Osteocyte (in vitro differentiated cells): Measurements from ENCODE around the gene XRN1. TPM values are rescaled to one million over a fixed set of nuclear protein-coding genes. Genes with fewer than 3 reads are reported as not detected.
"Not testable (repeated sequence)": the region's sequence is repeated elsewhere in the genome, so short reads cannot be mapped to it uniquely, and the experiment has no call there.

Source experiments
- DNase-seq: peaks from one replicate; pipeline ENCODE4 v3.0.0; 2021; ENCODE audit warnings: mixed read lengths; ENCODE audit not compliant: unreplicated experiment; ENCODE audit errors: extremely low spot score
- H3K27ac Mint-ChIP-seq: one replicate; pipeline ENCODE4 v1.8.0; 2021; ENCODE audit warnings: mild to moderate bottlenecking, mixed read lengths; ENCODE audit not compliant: unreplicated experiment
- H3K27me3 Mint-ChIP-seq: one replicate; pipeline ENCODE4 v1.8.0; 2021; ENCODE audit warnings: mixed read lengths; ENCODE audit not compliant: unreplicated experiment
- H3K36me3 Mint-ChIP-seq: one replicate; pipeline ENCODE4 v1.8.0; 2021; ENCODE audit warnings: mixed read lengths; ENCODE audit not compliant: unreplicated experiment
- H3K4me1 Mint-ChIP-seq: one replicate; pipeline ENCODE4 v1.8.0; 2021; ENCODE audit warnings: mixed read lengths; ENCODE audit not compliant: unreplicated experiment
- H3K4me3 Mint-ChIP-seq: one replicate; pipeline ENCODE4 v1.8.0; 2021; ENCODE audit warnings: mild to moderate bottlenecking, moderate library complexity, mixed read lengths; ENCODE audit not compliant: unreplicated experiment
- H3K9me3 Mint-ChIP-seq: one replicate; pipeline ENCODE4 v1.8.0; 2021; ENCODE audit warnings: mixed read lengths; ENCODE audit not compliant: unreplicated experiment
- CTCF ChIP-seq: fragments of 200-600 bp; sonication (generic); IDR thresholded peaks from 2 replicates; pipeline ENCODE4 v1.5.0; 2021; ENCODE audit warnings: antibody characterized with exemption, mild to moderate bottlenecking, moderate library complexity
- total RNA-seq: library from RNA; stranded (reverse); gene quantifications from 2 replicates; pipeline ENCODE4 v1.2.1, GENCODE V29; 2021

The XRN1 gene
- total RNA-seq, 1 donor from 2014 or later = 47.3 TPM

- Mint-ChIP-seq H3K9me3 (peaks cover 9% of the 10 kb centered on the region), H3K36me3 (peaks cover 54% of the 10 kb centered on the region), H3K27ac (no peak overlapping the region), H3K4me3 (no peak overlapping the region), H3K27me3 (no peaks in the 10 kb centered on the region), H3K4me1 (peaks cover 22% of the 10 kb centered on the region)
- TF ChIP-seq CTCF = no peak
- no peak for DNase-seq
Measured at GRCh38 chr3:142318331-142318730, 129.5 kb downstream of the XRN1 start.

GRCh38 chr3:142315978-142316388, 131.9 kb downstream of the XRN1 start:
- H3K27me3 Mint-ChIP-seq, H3K9me3 Mint-ChIP-seq, DNase-seq, H3K4me3 Mint-ChIP-seq, H3K27ac Mint-ChIP-seq: not testable (repeated sequence)
- H3K4me1 Mint-ChIP-seq = peaks cover 20% of the 10 kb centered on the region
- peaks cover 53% of the 10 kb centered on the region for H3K36me3 Mint-ChIP-seq

- H3K36me3 Mint-ChIP-seq = peaks cover 44% of the 10 kb centered on the region
- DNase-seq = no peak
Measured at GRCh38 chr3:142315083-142315482, 132.8 kb downstream of the XRN1 start.

GRCh38 chr3:142310439-142310838, 137.4 kb downstream of the XRN1 start:
- Mint-ChIP-seq H3K4me1 (peaks cover 4% of the 10 kb centered on the region), H3K36me3 (peaks cover 31% of the 10 kb centered on the region), H3K27me3 (no peaks in the 10 kb centered on the region), H3K27ac (no peak overlapping the region), H3K9me3 (no peaks in the 10 kb centered on the region), H3K4me3 (no peak overlapping the region)
- TF ChIP-seq CTCF = no peak
- DNase-seq = no peak

More at GRCh38 chr3:142315083-142315482, 132.8 kb downstream of the XRN1 start:
- Mint-ChIP-seq H3K4me3 (no peak overlapping the region), H3K27ac (no peak overlapping the region), H3K9me3 (peaks cover under 1% of the 10 kb centered on the region), H3K27me3 (no peaks in the 10 kb centered on the region), H3K4me1 (peaks cover 16% of the 10 kb centered on the region)
- TF ChIP-seq CTCF = no peak

GRCh38 chr3:142302847-142303246, 145.0 kb downstream of the XRN1 start:
- Mint-ChIP-seq H3K9me3 (peaks cover 23% of the 10 kb centered on the region), H3K36me3 (peaks cover 39% of the 10 kb centered on the region)
- not testable (repeated sequence) for H3K27ac Mint-ChIP-seq, H3K4me3 Mint-ChIP-seq, H3K4me1 Mint-ChIP-seq, H3K27me3 Mint-ChIP-seq, DNase-seq

GRCh38 chr3:142298626-142299025, 149.2 kb downstream of the XRN1 start:
- Mint-ChIP-seq H3K4me1 (no peaks in the 10 kb centered on the region), H3K27me3 (no peaks in the 10 kb centered on the region)
- no peak for DNase-seq

More at GRCh38 chr3:142298626-142299025, 149.2 kb downstream of the XRN1 start:
- no peak for TF ChIP-seq CTCF
- Mint-ChIP-seq H3K4me3 (no peak overlapping the region), H3K27ac (no peak overlapping the region), H3K9me3 (peaks cover 17% of the 10 kb centered on the region), H3K36me3 (peaks cover 13% of the 10 kb centered on the region)
